ENCODE measurements around the gene MBD3. TPM values are rescaled to one million over a fixed set of nuclear protein-coding genes. Genes with fewer than 3 reads are reported as not detected.

The MBD3 gene
- total RNA-seq, 1 donor, result 73.4 TPM

GRCh38 chr19:1632462-1633268, 40.0 kb upstream of the MBD3 start:
- TF ChIP-seq, protein P1, sequence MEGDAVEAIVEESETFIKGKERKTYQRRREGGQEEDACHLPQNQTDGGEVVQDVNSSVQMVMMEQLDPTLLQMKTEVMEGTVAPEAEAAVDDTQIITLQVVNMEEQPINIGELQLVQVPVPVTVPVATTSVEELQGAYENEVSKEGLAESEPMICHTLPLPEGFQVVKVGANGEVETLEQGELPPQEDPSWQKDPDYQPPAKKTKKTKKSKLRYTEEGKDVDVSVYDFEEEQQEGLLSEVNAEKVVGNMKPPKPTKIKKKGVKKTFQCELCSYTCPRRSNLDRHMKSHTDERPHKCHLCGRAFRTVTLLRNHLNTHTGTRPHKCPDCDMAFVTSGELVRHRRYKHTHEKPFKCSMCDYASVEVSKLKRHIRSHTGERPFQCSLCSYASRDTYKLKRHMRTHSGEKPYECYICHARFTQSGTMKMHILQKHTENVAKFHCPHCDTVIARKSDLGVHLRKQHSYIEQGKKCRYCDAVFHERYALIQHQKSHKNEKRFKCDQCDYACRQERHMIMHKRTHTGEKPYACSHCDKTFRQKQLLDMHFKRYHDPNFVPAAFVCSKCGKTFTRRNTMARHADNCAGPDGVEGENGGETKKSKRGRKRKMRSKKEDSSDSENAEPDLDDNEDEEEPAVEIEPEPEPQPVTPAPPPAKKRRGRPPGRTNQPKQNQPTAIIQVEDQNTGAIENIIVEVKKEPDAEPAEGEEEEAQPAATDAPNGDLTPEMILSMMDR (IDR thresholded peaks at IDR 0.05; ENCODE audit: insufficient read depth, low read depth, low read length), result no peak

GRCh38 chr19:1631557-1632100, 39.0 kb upstream of the MBD3 start:
- DNase-seq (ENCODE audit: low read depth), result no peak
- H3K4me3 ChIP-seq (ENCODE audit: low read depth, low read length), result no peak overlapping the region
- TF ChIP-seq, protein P1 (IDR thresholded peaks at IDR 0.05; ENCODE audit: insufficient read depth, low read depth, low read length), result no peak

More at GRCh38 chr19:1632462-1633268, 40.0 kb upstream of the MBD3 start:
- no peak for DNase-seq (ENCODE audit: low read depth)
- H3K4me3 ChIP-seq (ENCODE audit: low read depth, low read length), result no peak overlapping the region

DNA sequence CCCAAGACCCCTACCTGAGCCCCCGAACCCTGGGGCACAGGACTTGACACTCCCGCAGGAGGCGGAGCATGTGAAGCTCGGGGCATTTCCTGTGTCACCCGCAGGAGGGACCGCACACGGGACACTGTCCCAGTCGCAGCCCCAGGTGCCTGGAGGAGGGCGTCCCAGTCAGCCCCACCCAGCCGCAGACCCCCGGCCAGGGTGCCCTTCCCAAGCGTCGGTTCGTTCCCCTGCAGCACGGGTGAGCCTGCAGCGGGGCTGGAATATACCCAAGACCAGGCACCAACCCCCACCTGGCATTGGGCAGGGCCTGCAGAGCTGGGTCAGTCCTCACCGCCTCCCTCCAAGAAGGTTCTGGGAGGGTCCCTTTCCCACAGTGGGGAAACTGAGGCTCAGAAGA, 38.1 kb upstream of the MBD3 start:
- H3K4me3 ChIP-seq (ENCODE audit: low read depth, low read length), result no peak overlapping the region
- TF ChIP-seq, protein P1 (IDR thresholded peaks at IDR 0.05; ENCODE audit: insufficient read depth, low read depth, low read length), result no peak
- no peak for DNase-seq (ENCODE audit: low read depth)

GRCh38 chr19:1630012-1630411, 37.3 kb upstream of the MBD3 start:
- H3K4me3 ChIP-seq (ENCODE audit: low read depth, low read length), result no peak overlapping the region
- no peak for DNase-seq (ENCODE audit: low read depth)
- TF ChIP-seq, protein P1 (IDR thresholded peaks at IDR 0.05; ENCODE audit: insufficient read depth, low read depth, low read length), result no peak

- TF ChIP-seq, protein P1 (IDR thresholded peaks at IDR 0.05; ENCODE audit: insufficient read depth, low read depth, low read length), result no peak
- no peak for DNase-seq (ENCODE audit: low read depth)
- no peak overlapping the region for H3K4me3 ChIP-seq (ENCODE audit: low read depth, low read length)
These were observed 36.7 kb upstream of the MBD3 start for GRCh38 chr19:1629256-1629808.

- DNase-seq (ENCODE audit: low read depth), result no peak
- H3K4me3 ChIP-seq (ENCODE audit: low read depth, low read length), result no peak overlapping the region
- TF ChIP-seq, protein P1 (IDR thresholded peaks at IDR 0.05; ENCODE audit: insufficient read depth, low read depth, low read length), result no peak
These were observed 34.5 kb upstream of the MBD3 start for GRCh38 chr19:1627194-1627593.

Measured in fibroblast of villous mesenchyme (primary cell).